Measurements from ENCODE around the gene OSBPL8. TPM values are rescaled to one million over a fixed set of nuclear protein-coding genes. Genes with fewer than 3 reads are reported as not detected.

OSBPL8 gene
- total RNA-seq, 4 donors from 2014 or later = 83.6 to 131 (median 97.4) TPM

DNA sequence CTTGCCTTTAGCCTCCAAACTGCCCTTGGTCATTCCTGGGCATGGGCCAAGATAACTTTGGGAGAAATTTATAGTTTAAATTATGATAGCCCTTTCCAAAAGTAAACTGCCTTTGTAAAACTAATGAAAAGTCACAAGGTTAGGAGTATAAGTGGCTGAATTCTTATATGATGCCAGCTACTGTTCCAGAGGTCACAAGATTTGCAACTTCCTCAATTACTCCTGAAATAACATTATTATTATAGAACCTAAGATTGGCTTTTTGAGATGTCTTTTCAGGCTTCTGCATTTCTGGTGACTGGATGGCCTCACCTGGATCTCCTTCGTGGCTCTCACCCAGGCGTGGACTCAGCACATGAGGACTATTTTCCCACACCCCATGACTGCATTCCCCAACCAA, 55.0 kb downstream of the OSBPL8 start:
- no peak for TF ChIP-seq CTCF (IDR thresholded peaks at IDR 0.05; ENCODE audit: low read depth)

- no peak for TF ChIP-seq CTCF (IDR thresholded peaks at IDR 0.05; ENCODE audit: low read depth)
Measured at GRCh38 chr12:76503957-76504356, 55.6 kb downstream of the OSBPL8 start.

- no peak for TF ChIP-seq CTCF (IDR thresholded peaks at IDR 0.05; ENCODE audit: low read depth)
Measured at GRCh38 chr12:76501390-76501789, 58.2 kb downstream of the OSBPL8 start.

DNA sequence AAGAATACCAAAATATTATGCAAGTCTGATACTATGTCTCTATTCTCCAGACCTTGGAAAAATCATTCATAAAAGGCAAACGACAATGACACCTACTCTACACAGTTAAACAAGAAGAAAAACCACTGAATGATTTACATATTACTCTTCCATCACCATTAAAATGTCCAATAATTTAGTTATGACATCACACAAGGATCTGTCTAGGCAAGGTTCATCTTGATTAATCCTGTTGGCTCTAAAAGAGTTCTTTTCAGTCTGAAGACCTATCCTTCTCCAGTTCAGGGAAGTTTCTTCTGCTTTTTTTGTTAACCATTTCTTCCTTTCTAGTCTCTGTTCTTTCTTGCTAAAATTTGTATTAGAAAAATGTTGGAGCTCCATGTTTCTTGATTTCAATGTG, 64.0 kb downstream of the OSBPL8 start:
- no peak for TF ChIP-seq CTCF (IDR thresholded peaks at IDR 0.05; ENCODE audit: low read depth)

DNA sequence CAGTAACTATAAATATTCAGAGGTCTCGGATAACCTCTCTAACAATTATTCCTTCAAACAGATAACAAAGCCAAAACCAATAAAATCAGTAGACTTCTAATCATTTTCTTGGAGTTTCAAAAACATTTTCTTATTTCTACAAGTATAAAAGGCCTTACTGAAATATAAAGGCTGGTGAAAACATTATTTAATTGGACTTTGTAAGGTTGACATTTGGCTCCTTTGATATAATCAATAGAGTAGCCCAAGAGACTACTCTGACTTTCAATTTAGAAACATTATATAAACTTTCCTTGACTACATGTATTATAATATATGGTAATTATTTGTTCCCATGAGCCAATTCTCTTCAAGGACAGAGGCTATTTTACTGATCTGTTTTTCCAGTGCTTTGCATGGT, 68.3 kb downstream of the OSBPL8 start:
- no peak for TF ChIP-seq CTCF (IDR thresholded peaks at IDR 0.05; ENCODE audit: low read depth)

DNA sequence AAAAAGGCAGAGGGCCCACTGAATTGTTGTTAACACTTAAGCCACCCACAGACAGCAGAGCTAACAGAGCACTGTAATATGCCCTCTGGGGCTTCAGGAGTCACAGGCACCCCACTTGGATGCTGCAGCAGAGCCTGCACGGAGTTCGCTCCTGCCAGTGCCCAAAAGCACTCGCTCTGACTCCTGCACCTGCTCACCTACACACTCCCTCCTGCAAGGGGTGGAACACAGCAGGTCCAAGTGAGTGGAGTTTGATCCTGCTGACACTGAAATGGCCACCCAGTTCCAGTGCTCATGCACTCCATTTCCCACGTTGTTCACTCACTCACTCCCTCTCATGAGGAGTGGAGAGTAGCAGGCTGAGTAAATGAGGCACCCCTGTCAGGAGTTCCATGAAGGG, 68.8 kb downstream of the OSBPL8 start:
- TF ChIP-seq CTCF (IDR thresholded peaks at IDR 0.05; ENCODE audit: low read depth) = no peak

- TF ChIP-seq CTCF (IDR thresholded peaks at IDR 0.05; ENCODE audit: low read depth) = no peak
Measured at GRCh38 chr12:76489737-76490136, 69.8 kb downstream of the OSBPL8 start.

All from subcutaneous adipose tissue (tissue), 4 donors.